H9 (cell line): Measurements from ENCODE around the gene SDF2. TPM values are rescaled to one million over a fixed set of nuclear protein-coding genes. Genes with fewer than 3 reads are reported as not detected.

Experiments used
- DNase-seq: peaks from one replicate; pipeline ENCODE4 v3.0.0-alpha.2; 2017
- H2AFZ ChIP-seq: one replicate; pipeline ENCODE4 v1.6.1; 2013; ENCODE audit warnings: mild to moderate bottlenecking, low read length, control low read depth, moderate library complexity
- H2AK5ac ChIP-seq: 2 replicates; pipeline ENCODE4 v1.6.1; 2013; ENCODE audit warnings: low read length, control low read depth, mixed read lengths; ENCODE audit not compliant: insufficient read length
- H2BK120ac ChIP-seq: one replicate; pipeline ENCODE4 v1.6.1; 2013; ENCODE audit warnings: low read depth, mild to moderate bottlenecking, low read length, control low read depth, inconsistent platforms; ENCODE audit not compliant: poor library complexity, severe bottlenecking
- H2BK12ac ChIP-seq: 2 replicates; pipeline ENCODE4 v1.6.1; 2013; ENCODE audit warnings: low read length, control low read depth, mixed read lengths, low read depth; ENCODE audit not compliant: insufficient read length
- H2BK15ac ChIP-seq: 2 replicates; pipeline ENCODE4 v1.6.1; 2013; ENCODE audit warnings: low read depth, low read length, control low read depth
- H2BK20ac ChIP-seq: one replicate; pipeline ENCODE4 v1.6.1; 2013; ENCODE audit warnings: low read depth, mild to moderate bottlenecking, low read length, control low read depth, inconsistent platforms; ENCODE audit not compliant: poor library complexity, severe bottlenecking
- H2BK5ac ChIP-seq: 2 replicates; pipeline ENCODE4 v1.6.1; 2013; ENCODE audit warnings: low read length, control low read depth, mixed read lengths; ENCODE audit not compliant: insufficient read length
- H3K14ac ChIP-seq: 2 replicates; pipeline ENCODE4 v1.6.1; 2013; ENCODE audit warnings: low read length, control low read depth; ENCODE audit not compliant: insufficient read depth
- H3K18ac ChIP-seq: 2 replicates; pipeline ENCODE4 v1.6.1; 2013; ENCODE audit warnings: low read depth, mild to moderate bottlenecking, mixed read lengths, low read length, control low read depth; ENCODE audit not compliant: insufficient read length
- H3K23ac ChIP-seq: 2 replicates; pipeline ENCODE4 v1.6.1; 2013; ENCODE audit warnings: low read length, control low read depth, mixed read lengths, low read depth; ENCODE audit not compliant: insufficient read length
- H3K23me2 ChIP-seq: 2 replicates; pipeline ENCODE4 v1.6.1; 2013; ENCODE audit warnings: low read depth, mild to moderate bottlenecking, mixed read lengths, low read length, control low read depth; ENCODE audit not compliant: insufficient read length, poor library complexity, severe bottlenecking
- H3K27ac ChIP-seq: 2 replicates; pipeline ENCODE4 v1.5.1; 2013; ENCODE audit warnings: low read length, control low read depth, mixed read lengths, low read depth; ENCODE audit not compliant: insufficient read length
- H3K27me3 ChIP-seq: 2 replicates; pipeline ENCODE4 v1.6.1; 2013; ENCODE audit warnings: low read length, control low read depth, inconsistent platforms; ENCODE audit not compliant: insufficient read depth
- H3K4ac ChIP-seq: 2 replicates; pipeline ENCODE4 v1.6.1; 2013; ENCODE audit warnings: low read depth, mild to moderate bottlenecking, control low read depth, inconsistent platforms, low read length, moderate library complexity
- H3K4me1 ChIP-seq: 2 replicates; pipeline ENCODE4 v1.6.1; 2013; ENCODE audit warnings: low read length, control low read depth, inconsistent platforms; ENCODE audit not compliant: insufficient read depth
- H3K4me2 ChIP-seq: 2 replicates; pipeline ENCODE4 v1.6.1; 2013; ENCODE audit warnings: low read length, control low read depth, mixed read lengths; ENCODE audit not compliant: insufficient read length, insufficient read depth
- H3K56ac ChIP-seq: 2 replicates; pipeline ENCODE4 v1.6.1; 2013; ENCODE audit warnings: low read depth, mild to moderate bottlenecking, mixed read lengths, low read length, control low read depth; ENCODE audit not compliant: insufficient read length
- H3K79me1 ChIP-seq: 2 replicates; pipeline ENCODE4 v1.6.1; 2013; ENCODE audit warnings: low read depth, mild to moderate bottlenecking, moderate library complexity, low read length, control low read depth, inconsistent platforms; ENCODE audit not compliant: insufficient read depth, poor library complexity, severe bottlenecking
- H3K79me2 ChIP-seq: 2 replicates; pipeline ENCODE4 v1.6.1; 2013; ENCODE audit warnings: low read length, control low read depth, inconsistent platforms; ENCODE audit not compliant: insufficient read depth
- H3K9ac ChIP-seq: 2 replicates; pipeline ENCODE4 v1.6.1; 2013; ENCODE audit warnings: low read length, control low read depth, mixed read lengths; ENCODE audit not compliant: insufficient read length; ENCODE audit errors: extremely low read depth
- H3K9me3 ChIP-seq: one replicate; pipeline ENCODE4 v1.6.1; 2013; ENCODE audit warnings: low read depth, low read length, inconsistent platforms; ENCODE audit not compliant: control insufficient read depth
- H3T11ph ChIP-seq: one replicate; pipeline ENCODE4 v1.6.1; 2013; ENCODE audit warnings: mild to moderate bottlenecking, low read length, control low read depth, inconsistent platforms
- H4K20me1 ChIP-seq: one replicate; pipeline ENCODE4 v1.6.1; 2013; ENCODE audit not compliant: control insufficient read depth, insufficient read length, insufficient read depth
- H4K5ac ChIP-seq: 2 replicates; pipeline ENCODE4 v1.6.1; 2013; ENCODE audit warnings: low read depth, mild to moderate bottlenecking, mixed read lengths, low read length, control low read depth; ENCODE audit not compliant: insufficient read length
- H4K8ac ChIP-seq: replicated peaks from 2 replicates; pipeline ENCODE4 v1.6.1; 2013; ENCODE audit warnings: low read length, control low read depth, mixed read lengths, low read depth; ENCODE audit not compliant: insufficient read length
- H4K91ac ChIP-seq: 2 replicates; pipeline ENCODE4 v1.6.1; 2013; ENCODE audit warnings: low read depth, mild to moderate bottlenecking, moderate library complexity, mixed read lengths, low read length, control low read depth; ENCODE audit not compliant: insufficient read length
- H3K27ac Mint-ChIP-seq, 3 experiments: 2 replicates in 2 of 3; 3 replicates in 1 of 3; pipeline ENCODE4 v1.8.0; 2020 to 2021; ENCODE audit warnings: mixed read lengths in 3 of 3, mild to moderate bottlenecking in 1 of 3, moderate library complexity in 1 of 3
- H3K27me3 Mint-ChIP-seq: 2 replicates; pipeline ENCODE4 v1.8.0; 2021; ENCODE audit warnings: low read depth, mild to moderate bottlenecking, moderate library complexity, mixed read lengths
- H3K36me3 Mint-ChIP-seq, 3 experiments: 2 replicates in 2 of 3; 3 replicates in 1 of 3; pipeline ENCODE4 v1.8.0; 2020 to 2021; ENCODE audit warnings: low read depth in 3 of 3, mixed read lengths in 3 of 3; ENCODE audit not compliant: insufficient read depth in 1 of 3
- H3K4me1 Mint-ChIP-seq, 2 experiments: 2 replicates each; pipeline ENCODE4 v1.8.0; 2020; ENCODE audit warnings: mixed read lengths in 2 of 2
- H3K4me3 Mint-ChIP-seq, 2 experiments: 2 replicates in 1 of 2; 3 replicates in 1 of 2; pipeline ENCODE4 v1.8.0; 2020 to 2021; ENCODE audit warnings: mild to moderate bottlenecking in 2 of 2, mixed read lengths in 2 of 2, moderate library complexity in 1 of 2
- H3K9me3 Mint-ChIP-seq, 2 experiments: 2 replicates in 1 of 2; 3 replicates in 1 of 2; pipeline ENCODE4 v1.8.0; 2020; ENCODE audit warnings: mild to moderate bottlenecking in 2 of 2, mixed read lengths in 2 of 2, moderate library complexity in 1 of 2
- WGBS: extraction: QIAGEN DNeasy Blood & Tissue Kit; methylation state at CpG from one replicate; pipeline ENCODE4 v1.1.7; 2013; ENCODE audit warnings: missing lambda C conversion rate, low lambda C conversion rate, mixed read lengths; ENCODE audit not compliant: insufficient read length; ENCODE audit errors: extremely low coverage; 5-methylcytosine and 5-hydroxymethylcytosine counted together
- total RNA-seq: library from RNA; stranded (reverse); gene quantifications from 2 replicates; pipeline ENCODE4 v1.2.1, GENCODE V29; 2021
- TF ChIP-seq, protein P1 (sequence below): fragments of 200-600 bp; sonication (generic); conservative IDR thresholded peaks from 3 replicates; pipeline ENCODE4 v1.8.0; 2021; ENCODE audit warnings: antibody characterized with exemption, mild to moderate bottlenecking

The SDF2 gene
- total RNA-seq, 1 experiment from 2014 or later = 40.2 TPM

- no peak overlapping the region for H3K4ac ChIP-seq
- H3K79me2 ChIP-seq = no peaks in the 10 kb centered on the region; the same call in 1 of the 2 replicates
- H3T11ph ChIP-seq = no peak overlapping the region
- H2AFZ ChIP-seq = no peak overlapping the region
- H3K4me1 Mint-ChIP-seq = peaks cover 14 to 23% of the 10 kb centered on the region in 2 experiments
- H3K4me2 ChIP-seq = no peak overlapping the region
- no peak overlapping the region for H3K23ac ChIP-seq
- no peaks in the 10 kb centered on the region for H3K27me3 ChIP-seq
- no peak overlapping the region for H3K9ac ChIP-seq
- no peak overlapping the region for H3K14ac ChIP-seq
- H2BK15ac ChIP-seq = no peak overlapping the region
- peaks cover 16 to 50% (median 41%) of the 10 kb centered on the region in 3 experiments for H3K36me3 Mint-ChIP-seq
- no peaks in the 10 kb centered on the region for H3K4me1 ChIP-seq
- H3K18ac ChIP-seq = no peak overlapping the region
- no peak overlapping the region for H4K8ac ChIP-seq
- H2BK5ac ChIP-seq = no peak overlapping the region
- H3K9me3 ChIP-seq = no peaks in the 10 kb centered on the region
- no peak overlapping the region for H4K91ac ChIP-seq
- H3K27me3 Mint-ChIP-seq = no peaks in the 10 kb centered on the region
- no peaks in the 10 kb centered on the region for H3K9me3 Mint-ChIP-seq
- H3K27ac ChIP-seq = no peak overlapping the region
- H2BK20ac ChIP-seq = no peak overlapping the region
- TF ChIP-seq, protein P1, sequence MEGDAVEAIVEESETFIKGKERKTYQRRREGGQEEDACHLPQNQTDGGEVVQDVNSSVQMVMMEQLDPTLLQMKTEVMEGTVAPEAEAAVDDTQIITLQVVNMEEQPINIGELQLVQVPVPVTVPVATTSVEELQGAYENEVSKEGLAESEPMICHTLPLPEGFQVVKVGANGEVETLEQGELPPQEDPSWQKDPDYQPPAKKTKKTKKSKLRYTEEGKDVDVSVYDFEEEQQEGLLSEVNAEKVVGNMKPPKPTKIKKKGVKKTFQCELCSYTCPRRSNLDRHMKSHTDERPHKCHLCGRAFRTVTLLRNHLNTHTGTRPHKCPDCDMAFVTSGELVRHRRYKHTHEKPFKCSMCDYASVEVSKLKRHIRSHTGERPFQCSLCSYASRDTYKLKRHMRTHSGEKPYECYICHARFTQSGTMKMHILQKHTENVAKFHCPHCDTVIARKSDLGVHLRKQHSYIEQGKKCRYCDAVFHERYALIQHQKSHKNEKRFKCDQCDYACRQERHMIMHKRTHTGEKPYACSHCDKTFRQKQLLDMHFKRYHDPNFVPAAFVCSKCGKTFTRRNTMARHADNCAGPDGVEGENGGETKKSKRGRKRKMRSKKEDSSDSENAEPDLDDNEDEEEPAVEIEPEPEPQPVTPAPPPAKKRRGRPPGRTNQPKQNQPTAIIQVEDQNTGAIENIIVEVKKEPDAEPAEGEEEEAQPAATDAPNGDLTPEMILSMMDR = no peak
- H4K20me1 ChIP-seq = no peaks in the 10 kb centered on the region
- H2BK12ac ChIP-seq = no peak overlapping the region
- H2BK120ac ChIP-seq = no peak overlapping the region
- WGBS = no CpG with 5 or more reads among the region's 12 CpGs
- H3K79me1 ChIP-seq = no peaks in the 10 kb centered on the region
- H2AK5ac ChIP-seq = no peak overlapping the region
- no peak overlapping the region for H4K5ac ChIP-seq
- peak overlapping the region; percentile 82 to 87 for H3K4me3 Mint-ChIP-seq
- peak overlapping the region; percentile 39 to 73 (median 65); a peak in 6 of 7 replicates for H3K27ac Mint-ChIP-seq
- H3K23me2 ChIP-seq = peaks cover 6% of the 10 kb centered on the region
- DNase-seq = no peak
- no peak overlapping the region for H3K56ac ChIP-seq
These were observed 15.5 kb downstream of the SDF2 start for GRCh38 chr17:28646039-28646754.
